ENCODE data around the gene CDH13. TPM values are rescaled to one million over a fixed set of nuclear protein-coding genes. Genes with fewer than 3 reads are reported as not detected.

CDH13 gene
- total and polyA plus RNA-seq, 2 experiments from 2014 or later, result 2.9 to 4.8 TPM

- Histone ChIP-seq H3K36me3 (no peaks in the 10 kb centered on the region), H3K9me3 (ENCODE audit: low read depth) (no peaks in the 10 kb centered on the region), H3K4me1 (ENCODE audit: low read depth) (no peaks in the 10 kb centered on the region), H3K27me3 (no peaks in the 10 kb centered on the region), H3K27ac (no peak overlapping the region), H3K4me3 (no peak overlapping the region)
- TF ChIP-seq, protein P1, sequence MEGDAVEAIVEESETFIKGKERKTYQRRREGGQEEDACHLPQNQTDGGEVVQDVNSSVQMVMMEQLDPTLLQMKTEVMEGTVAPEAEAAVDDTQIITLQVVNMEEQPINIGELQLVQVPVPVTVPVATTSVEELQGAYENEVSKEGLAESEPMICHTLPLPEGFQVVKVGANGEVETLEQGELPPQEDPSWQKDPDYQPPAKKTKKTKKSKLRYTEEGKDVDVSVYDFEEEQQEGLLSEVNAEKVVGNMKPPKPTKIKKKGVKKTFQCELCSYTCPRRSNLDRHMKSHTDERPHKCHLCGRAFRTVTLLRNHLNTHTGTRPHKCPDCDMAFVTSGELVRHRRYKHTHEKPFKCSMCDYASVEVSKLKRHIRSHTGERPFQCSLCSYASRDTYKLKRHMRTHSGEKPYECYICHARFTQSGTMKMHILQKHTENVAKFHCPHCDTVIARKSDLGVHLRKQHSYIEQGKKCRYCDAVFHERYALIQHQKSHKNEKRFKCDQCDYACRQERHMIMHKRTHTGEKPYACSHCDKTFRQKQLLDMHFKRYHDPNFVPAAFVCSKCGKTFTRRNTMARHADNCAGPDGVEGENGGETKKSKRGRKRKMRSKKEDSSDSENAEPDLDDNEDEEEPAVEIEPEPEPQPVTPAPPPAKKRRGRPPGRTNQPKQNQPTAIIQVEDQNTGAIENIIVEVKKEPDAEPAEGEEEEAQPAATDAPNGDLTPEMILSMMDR (IDR thresholded peaks at IDR 0.05; ENCODE audit: low read depth, low read length), result no peak
- DNase-seq (ENCODE audit: low read depth in 1 of 2, low spot score in 1 of 2), result no peak
These were observed 366.0 kb downstream of the CDH13 start for GRCh38 chr16:82992786-82993185.

DNA sequence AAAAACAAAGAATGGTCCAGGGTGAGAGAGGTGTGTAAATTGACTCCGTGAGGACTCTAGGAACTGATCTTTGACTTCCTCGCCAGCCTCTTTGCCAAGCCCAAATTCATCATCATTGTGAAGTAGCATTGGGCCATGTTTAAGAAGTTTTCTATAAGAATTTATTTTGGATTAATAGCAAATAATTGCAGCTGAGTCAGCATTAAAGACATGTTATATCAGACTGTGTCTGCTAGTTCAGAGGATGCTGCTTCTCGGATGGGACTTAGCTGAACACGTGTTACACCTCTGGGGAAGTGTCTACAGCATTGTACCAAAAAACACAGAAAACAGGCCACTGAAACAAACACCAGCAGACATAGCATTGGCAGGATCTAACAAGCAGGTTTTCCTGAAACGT, 366.6 kb downstream of the CDH13 start:
- Histone ChIP-seq H3K27me3 (no peaks in the 10 kb centered on the region), H3K4me1 (ENCODE audit: low read depth) (no peaks in the 10 kb centered on the region), H3K4me3 (no peak overlapping the region), H3K36me3 (no peaks in the 10 kb centered on the region), H3K9me3 (ENCODE audit: low read depth) (no peaks in the 10 kb centered on the region), H3K27ac (no peak overlapping the region)
- TF ChIP-seq, protein P1 (IDR thresholded peaks at IDR 0.05; ENCODE audit: low read depth, low read length), result no peak
- no peak for DNase-seq (ENCODE audit: low read depth in 1 of 2, low spot score in 1 of 2)

DNA sequence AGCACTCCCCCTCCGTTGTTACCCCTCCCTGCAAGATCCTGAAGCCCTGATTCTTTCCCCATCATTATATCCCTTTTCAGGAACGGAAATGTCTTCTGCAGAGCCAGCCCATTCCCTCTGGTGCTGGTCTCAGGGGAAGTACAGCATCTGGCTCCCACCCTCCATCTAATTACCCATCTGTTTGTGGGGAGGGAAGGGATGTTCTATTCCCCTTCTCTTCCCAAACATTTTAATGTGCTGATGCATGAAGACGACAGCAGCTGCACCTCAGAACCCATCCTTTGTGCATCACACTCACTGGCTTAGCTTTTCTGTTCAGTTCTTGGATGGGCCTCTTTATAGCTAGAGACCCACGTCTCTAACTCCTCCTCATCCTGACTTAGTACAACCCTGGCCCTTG, 367.2 kb downstream of the CDH13 start:
- H3K36me3 ChIP-seq, result no peaks in the 10 kb centered on the region
- H3K27ac ChIP-seq, result no peak overlapping the region
- TF ChIP-seq, protein P1 (IDR thresholded peaks at IDR 0.05; ENCODE audit: low read depth, low read length), result no peak
- H3K27me3 ChIP-seq, result no peaks in the 10 kb centered on the region
- no peak overlapping the region for H3K4me3 ChIP-seq
- no peak for DNase-seq (ENCODE audit: low read depth in 1 of 2, low spot score in 1 of 2)
- no peaks in the 10 kb centered on the region for H3K4me1 ChIP-seq (ENCODE audit: low read depth)
- no peaks in the 10 kb centered on the region for H3K9me3 ChIP-seq (ENCODE audit: low read depth)

- no peaks in the 10 kb centered on the region for H3K9me3 ChIP-seq (ENCODE audit: low read depth)
- TF ChIP-seq, protein P1 (IDR thresholded peaks at IDR 0.05; ENCODE audit: low read depth, low read length), result no peak
- no peaks in the 10 kb centered on the region for H3K27me3 ChIP-seq
- no peaks in the 10 kb centered on the region for H3K4me1 ChIP-seq (ENCODE audit: low read depth)
- H3K36me3 ChIP-seq, result no peaks in the 10 kb centered on the region
- no peak overlapping the region for H3K4me3 ChIP-seq
- H3K27ac ChIP-seq, result no peak overlapping the region
- DNase-seq (ENCODE audit: low read depth in 1 of 2, low spot score in 1 of 2), result no peak
These were observed 368.6 kb downstream of the CDH13 start for GRCh38 chr16:82995286-82995923.

- Histone ChIP-seq H3K4me1 (ENCODE audit: low read depth) (no peaks in the 10 kb centered on the region), H3K9me3 (ENCODE audit: low read depth) (no peaks in the 10 kb centered on the region), H3K27ac (no peak overlapping the region), H3K36me3 (no peaks in the 10 kb centered on the region), H3K27me3 (no peaks in the 10 kb centered on the region), H3K4me3 (no peak overlapping the region)
- TF ChIP-seq, protein P1 (IDR thresholded peaks at IDR 0.05; ENCODE audit: low read depth, low read length), result no peak
- DNase-seq (ENCODE audit: low read depth in 1 of 2, low spot score in 1 of 2), result peak in 1 of 2 donors; percentile 93
These were observed 369.2 kb downstream of the CDH13 start for GRCh38 chr16:82995924-82996441.

All from cardiac muscle cell (in vitro differentiated cells and primary cell).